Measurements from ENCODE around the gene CD177. TPM values are rescaled to one million over a fixed set of nuclear protein-coding genes. Genes with fewer than 3 reads are reported as not detected.

Gene CD177, protein sequence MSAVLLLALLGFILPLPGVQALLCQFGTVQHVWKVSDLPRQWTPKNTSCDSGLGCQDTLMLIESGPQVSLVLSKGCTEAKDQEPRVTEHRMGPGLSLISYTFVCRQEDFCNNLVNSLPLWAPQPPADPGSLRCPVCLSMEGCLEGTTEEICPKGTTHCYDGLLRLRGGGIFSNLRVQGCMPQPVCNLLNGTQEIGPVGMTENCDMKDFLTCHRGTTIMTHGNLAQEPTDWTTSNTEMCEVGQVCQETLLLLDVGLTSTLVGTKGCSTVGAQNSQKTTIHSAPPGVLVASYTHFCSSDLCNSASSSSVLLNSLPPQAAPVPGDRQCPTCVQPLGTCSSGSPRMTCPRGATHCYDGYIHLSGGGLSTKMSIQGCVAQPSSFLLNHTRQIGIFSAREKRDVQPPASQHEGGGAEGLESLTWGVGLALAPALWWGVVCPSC
- total RNA-seq: not detected in 2 replicates

DNA sequence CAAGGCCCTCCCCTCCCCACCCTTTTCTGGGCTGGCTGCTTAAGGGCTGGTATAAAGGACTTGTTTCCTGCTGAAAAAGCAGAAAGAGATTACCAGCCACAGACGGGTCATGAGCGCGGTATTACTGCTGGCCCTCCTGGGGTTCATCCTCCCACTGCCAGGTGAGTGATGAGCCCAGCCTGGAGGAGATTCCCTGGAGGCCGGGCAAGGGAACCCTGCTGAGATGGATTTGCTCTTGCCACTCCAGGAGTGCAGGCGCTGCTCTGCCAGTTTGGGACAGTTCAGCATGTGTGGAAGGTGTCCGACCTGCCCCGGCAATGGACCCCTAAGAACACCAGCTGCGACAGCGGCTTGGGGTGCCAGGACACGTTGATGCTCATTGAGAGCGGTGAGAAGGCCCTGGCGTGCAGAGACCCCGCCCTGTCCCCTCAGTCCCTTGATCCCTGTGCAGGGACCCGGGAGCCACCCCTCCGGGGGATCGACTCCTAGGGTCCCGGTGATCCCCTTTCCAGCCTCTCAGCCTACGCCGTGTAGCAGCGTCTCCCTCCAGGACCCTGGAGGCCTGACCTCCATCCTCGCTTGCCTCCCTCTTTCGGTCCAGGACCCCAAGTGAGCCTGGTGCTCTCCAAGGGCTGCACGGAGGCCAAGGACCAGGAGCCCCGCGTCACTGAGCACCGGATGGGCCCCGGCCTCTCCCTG is at the start of gene CD177:
TSS of gene CD177 (plus strand) at position 81 of the 699 bp plus-strand sequence. CDS start at position 110, 29 bp downstream.

Other genes with a start within 250 kb of the CD177 start
- gene PSG5, start 167.2 kb upstream of the CD177 start, total RNA-seq: not detected in 2 replicates
- 0.12 TPM in 1 of 2 replicates, not detected in the other for gene PSG4, start 148.0 kb upstream of the CD177 start, total RNA-seq
- not detected in 2 replicates for gene PSG9, start 84.2 kb upstream of the CD177 start, total RNA-seq
- not detected in 2 replicates for gene TEX101, start 61.2 kb downstream of the CD177 start, total RNA-seq
- gene LYPD3, start 111.9 kb downstream of the CD177 start, total RNA-seq: 1.3 TPM in 1 of 2 replicates, not detected in the other
- gene PHLDB3, start 151.1 kb downstream of the CD177 start, total RNA-seq: 8.1 and 12.9 TPM in 2 replicates
- 60.9 and 78.2 TPM in 2 replicates for gene ETHE1, start 173.5 kb downstream of the CD177 start, total RNA-seq
- 0.43 and 0.58 TPM in 2 replicates for gene ZNF575, start 179.5 kb downstream of the CD177 start, total RNA-seq
- 17.9 and 20.3 TPM in 2 replicates for gene XRCC1, start 221.8 kb downstream of the CD177 start, total RNA-seq
- gene PINLYP, start 222.1 kb downstream of the CD177 start, total RNA-seq: 0.58 and 1.8 TPM in 2 replicates
- 8.7 and 21.2 TPM in 2 replicates for gene IRGQ, start 242.4 kb downstream of the CD177 start, total RNA-seq
- gene ZNF576, start 242.9 kb downstream of the CD177 start, total RNA-seq: 7.9 and 8.8 TPM in 2 replicates